ENCODE data around the gene LIPC.

Gene LIPC

GRCh38 chr15:58458076-58458475 is 26.3 kb downstream of the LIPC start:
- DNase-seq (ENCODE audit: low read depth) = no peak

DNA sequence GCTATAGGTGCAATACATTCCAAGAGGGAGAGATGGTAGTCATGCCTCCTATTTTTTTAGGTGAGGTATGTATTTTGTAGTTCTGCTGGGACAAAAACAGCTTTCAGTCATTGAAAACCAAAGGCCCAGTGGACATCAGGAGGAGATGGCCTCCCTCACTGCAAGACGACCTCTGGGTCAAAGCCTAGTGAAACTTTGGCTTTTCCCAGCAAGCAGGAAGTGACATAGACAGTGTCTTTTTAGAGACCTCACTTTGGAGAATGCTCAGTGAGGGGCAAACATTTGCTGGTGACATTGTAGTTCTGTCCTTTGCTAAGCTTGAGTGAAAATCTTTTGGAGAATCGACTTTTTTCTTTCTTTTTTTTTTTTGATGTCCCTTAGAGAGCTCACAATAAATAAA is 27.3 kb downstream of the LIPC start:
- no peak for DNase-seq (ENCODE audit: low read depth)

DNA sequence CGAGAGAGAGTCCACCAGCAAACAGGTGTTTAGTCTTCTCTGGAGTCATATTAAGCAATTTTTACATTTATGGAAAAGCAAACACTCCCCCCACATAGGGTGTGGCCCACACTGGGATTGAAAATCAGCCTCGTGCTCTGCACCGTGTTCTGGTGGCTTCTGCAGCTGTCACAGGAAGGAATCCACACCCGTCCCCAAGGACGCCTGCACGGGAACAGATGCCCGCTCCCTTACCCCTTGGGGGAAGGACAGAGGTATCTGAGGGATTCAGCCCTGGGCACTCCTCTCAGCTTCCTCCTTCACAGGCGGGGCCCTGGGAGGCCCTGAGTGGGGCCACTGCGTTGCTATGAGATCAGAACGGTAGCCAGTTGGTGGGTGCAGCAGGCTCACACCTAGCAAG is 27.8 kb downstream of the LIPC start:
- no peak for DNase-seq (ENCODE audit: low read depth)

- DNase-seq (ENCODE audit: low read depth) = no peak
These were observed 28.5 kb downstream of the LIPC start for GRCh38 chr15:58460116-58460790.

- no peak for DNase-seq (ENCODE audit: low read depth)
These were observed 29.1 kb downstream of the LIPC start for GRCh38 chr15:58460872-58461271.

GRCh38 chr15:58462547-58462946 is 30.8 kb downstream of the LIPC start:
- no peak for DNase-seq (ENCODE audit: low read depth)

DNA sequence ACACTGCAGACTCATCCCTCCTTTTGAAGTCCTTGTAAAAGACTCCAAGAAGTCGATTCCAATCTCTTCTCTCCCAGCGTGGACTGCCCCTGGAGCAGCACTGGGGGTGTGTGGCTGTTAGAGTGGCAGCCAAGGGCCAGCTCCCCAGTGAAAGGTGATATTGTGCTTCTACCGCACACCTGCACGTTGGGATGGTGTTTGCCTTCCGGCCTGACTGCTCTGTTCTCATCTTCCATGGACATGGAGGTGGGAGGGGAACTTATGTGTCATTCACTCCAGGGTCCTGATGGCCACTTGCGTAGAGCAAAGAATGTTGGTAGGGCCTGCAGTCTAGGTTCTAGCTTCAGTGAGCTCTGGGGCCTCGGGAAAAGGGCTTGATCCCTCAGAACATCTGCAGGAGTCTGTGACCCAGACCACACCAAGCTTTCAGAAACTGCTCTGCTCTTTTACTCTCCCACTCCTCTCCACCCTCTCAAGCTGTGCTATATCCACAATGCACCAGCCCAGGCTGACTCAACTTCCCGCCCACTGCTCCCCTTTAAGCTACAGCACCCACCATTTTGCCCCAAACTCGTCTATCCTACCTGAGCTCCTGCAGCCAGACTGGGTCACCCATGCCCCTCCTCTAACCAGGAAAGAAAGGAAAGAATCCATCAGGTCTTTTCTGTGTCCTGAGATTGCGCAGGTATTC is 31.3 kb downstream of the LIPC start:
- DNase-seq (ENCODE audit: low read depth) = no peak

DNA sequence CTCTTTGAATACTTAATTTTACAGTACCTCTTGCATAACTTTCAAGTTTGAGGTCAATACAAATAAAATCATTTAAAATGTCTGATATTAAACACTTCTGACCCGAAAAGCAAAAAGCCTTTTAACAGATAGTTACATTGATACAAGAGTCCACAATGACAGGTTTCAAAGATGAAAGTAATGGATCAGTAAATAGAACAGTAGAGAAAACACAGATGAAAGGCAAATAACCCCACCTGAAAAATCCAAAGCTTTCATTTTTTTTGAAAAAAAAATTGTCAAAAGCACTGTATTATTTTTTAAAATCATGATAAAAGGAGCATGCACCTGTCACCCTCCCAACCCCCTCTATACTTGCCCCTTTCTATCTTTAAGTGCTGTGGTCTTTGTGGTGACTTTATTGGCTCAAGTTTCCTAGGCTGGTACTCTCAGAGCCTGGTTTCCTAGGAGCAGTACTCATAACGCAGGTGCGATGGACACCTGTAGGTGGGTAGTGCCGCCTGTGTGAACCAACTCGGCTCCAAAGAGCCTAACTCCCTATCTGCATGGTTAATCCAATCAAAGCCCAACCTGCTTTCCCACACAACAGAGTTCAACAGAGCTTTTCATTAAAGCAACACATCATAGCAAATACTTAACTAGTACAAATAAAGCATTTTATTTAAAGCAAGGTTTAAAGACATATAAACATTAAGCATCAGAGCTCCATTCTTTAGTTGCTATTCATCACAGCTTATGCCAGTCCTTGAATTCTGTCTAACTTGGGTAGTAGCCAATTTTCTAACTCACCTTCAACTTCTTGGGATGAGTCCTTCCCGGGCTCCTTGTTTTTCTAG is 32.2 kb downstream of the LIPC start:
- no peak for DNase-seq (ENCODE audit: low read depth)

GRCh38 chr15:58465070-58465469 is 33.3 kb downstream of the LIPC start:
- no peak for DNase-seq (ENCODE audit: low read depth)

- DNase-seq (ENCODE audit: low read depth) = no peak
These were observed 34.2 kb downstream of the LIPC start for GRCh38 chr15:58465866-58466517.

GRCh38 chr15:58466566-58466965 is 34.8 kb downstream of the LIPC start:
- no peak for DNase-seq (ENCODE audit: low read depth)

GRCh38 chr15:58467121-58467721 is 35.4 kb downstream of the LIPC start:
- no peak for DNase-seq (ENCODE audit: low read depth)

GRCh38 chr15:58467722-58468423 is 36.1 kb downstream of the LIPC start:
- DNase-seq (ENCODE audit: low read depth) = no peak

DNA sequence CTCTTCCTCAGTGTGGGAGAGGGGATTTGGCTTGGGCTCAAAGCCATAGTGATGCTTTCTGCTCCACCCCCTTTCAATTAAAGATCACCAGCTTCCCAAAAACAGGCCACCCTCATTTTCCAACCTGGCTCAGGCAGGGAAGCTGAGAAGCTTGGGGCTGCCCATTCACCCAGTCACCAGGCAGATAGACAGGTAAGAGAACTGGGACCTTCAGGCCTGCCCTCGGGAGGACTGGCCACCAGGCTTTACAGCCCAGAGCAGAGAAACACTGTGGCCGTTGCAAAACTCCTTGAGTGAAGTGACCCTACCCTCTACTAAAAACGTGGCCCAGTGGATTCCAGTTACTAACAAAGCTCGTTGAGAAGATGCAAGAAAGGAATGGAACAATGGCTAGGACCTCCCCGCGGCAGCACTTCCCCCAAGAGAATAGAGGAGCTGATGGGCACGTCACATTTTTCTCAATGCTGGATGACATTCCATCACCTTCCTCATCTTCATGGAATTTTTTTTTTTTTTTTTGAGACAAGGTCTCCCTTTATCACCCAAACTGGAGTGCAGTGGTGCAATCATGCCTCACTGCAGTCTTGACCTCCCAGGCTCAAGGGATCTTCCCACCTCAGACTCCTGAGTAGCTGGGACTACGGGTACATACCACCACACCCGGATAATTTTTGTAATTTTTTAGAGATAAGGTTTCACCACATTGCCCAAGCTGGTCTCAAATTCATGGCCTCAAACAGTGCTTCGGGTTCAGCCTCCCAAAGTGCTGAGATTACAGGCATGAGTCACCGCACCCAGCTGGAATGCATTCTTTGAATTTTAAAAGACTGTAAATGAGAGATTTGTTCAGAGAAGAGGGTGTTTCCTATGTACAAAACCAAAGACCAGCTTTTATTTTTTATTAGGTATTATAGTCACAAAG is 37.9 kb downstream of the LIPC start:
- DNase-seq (ENCODE audit: low read depth) = peak; percentile 99

DNA sequence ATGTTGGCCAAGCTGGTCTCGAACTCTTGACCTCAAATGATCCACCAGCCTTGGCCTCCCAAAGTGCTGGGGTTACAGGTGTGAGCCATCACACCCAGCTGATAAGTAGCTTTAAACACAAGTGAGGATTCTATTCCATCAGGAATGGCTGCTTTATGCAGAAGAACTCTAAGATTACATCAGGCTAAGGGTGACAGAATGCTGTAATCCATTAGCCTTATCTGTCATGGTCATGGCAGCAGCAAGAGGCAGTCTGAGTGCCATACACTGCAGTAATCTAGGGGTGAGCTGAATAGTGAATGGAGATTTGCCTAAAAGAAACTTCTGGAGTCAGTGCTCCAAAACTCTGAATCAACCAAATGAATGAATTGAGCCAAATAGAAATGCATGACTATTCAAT is 39.6 kb downstream of the LIPC start:
- no peak for DNase-seq (ENCODE audit: low read depth)

DNA sequence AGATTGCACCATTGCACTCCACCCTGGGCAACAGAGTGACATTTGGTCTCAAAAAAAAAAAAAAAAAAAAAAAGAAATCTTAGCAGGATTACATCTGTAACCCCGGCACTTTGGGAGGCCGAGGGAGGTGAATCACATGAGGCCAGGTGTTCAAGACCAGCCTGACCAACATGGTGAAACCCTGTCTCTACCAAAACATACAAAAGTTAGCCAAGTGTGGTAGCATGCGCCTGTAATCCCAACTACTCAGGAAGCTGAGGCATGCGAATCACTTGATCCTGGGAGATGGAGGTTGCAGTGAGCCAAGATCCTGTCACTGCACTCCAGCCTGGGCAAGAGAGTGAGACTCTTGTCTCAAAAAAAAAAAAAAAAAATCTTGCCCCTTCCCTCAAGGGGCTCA is 40.4 kb downstream of the LIPC start:
- no peak for DNase-seq (ENCODE audit: low read depth)

DNA sequence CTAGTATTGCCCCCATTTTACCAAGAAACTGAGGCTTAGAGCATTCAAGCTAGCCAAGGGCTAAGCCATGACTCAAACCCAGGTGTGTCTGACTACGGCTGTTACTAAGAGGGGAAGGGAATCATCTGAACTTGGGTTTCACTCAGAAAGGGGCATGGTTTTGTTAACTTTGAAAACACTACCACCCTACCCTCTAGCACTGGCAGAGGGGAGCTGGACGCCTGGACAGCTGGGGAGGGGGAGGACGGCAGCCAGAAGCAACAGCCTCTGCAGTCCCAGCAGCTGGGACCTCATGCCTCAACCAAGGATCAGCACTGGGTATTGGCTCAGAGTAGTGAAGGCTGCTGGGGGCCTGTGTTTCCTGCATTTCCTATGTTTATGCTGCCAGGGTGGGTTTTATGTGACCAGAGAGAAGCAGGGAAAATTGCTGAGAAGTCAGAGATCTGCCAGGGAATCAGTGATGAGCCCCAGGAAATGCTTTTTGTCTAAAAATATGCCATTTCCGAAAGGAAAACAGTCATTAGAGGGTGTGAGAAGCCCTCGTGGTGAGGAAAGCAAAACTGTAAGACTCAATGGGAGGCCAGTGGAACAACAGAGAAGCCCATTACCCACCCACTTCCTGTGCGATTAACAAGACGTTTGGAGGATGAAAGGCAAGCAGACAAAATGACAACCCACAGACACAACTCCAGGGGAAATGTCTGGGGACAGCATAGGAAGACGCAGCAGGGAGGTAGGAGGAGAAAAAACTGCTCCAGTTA is 41.2 kb downstream of the LIPC start:
- DNase-seq (ENCODE audit: low read depth) = no peak

- peak; percentile 86 for DNase-seq (ENCODE audit: low read depth)
These were observed 41.9 kb downstream of the LIPC start for GRCh38 chr15:58473724-58474123.

GRCh38 chr15:58474741-58475323 is 43.0 kb downstream of the LIPC start:
- no peak for DNase-seq (ENCODE audit: low read depth)
